ENCODE measurements around the gene PPCDC.

Gene PPCDC

GRCh38 chr15:75002398-75002797 is 21.0 kb upstream of the PPCDC start:
- Histone ChIP-seq H3K4me2 (no peak overlapping the region), H3K4me3 (no peak overlapping the region), H3K9me3 (replicated peaks in 1 of 11) (peaks cover 0 to 4% (median 0%) of the 10 kb centered on the region in 11 experiments; a peak in 1 of 22 replicates), H3K9ac (no peak overlapping the region), H4K20me1 (peaks cover 0 to 1% (median 0%) of the 10 kb centered on the region in 11 experiments; a peak in 1 of 22 replicates), H3K27ac (no peak overlapping the region), H3K36me3 (no peaks in the 10 kb centered on the region), H3K27me3 (no peaks in the 10 kb centered on the region), H3K4me1 (peaks cover 9 to 17% (median 14%) of the 10 kb centered on the region in 10 experiments)
- no peak for TF ChIP-seq Cebpa-rat (IDR thresholded peaks at IDR 0.05)

DNA sequence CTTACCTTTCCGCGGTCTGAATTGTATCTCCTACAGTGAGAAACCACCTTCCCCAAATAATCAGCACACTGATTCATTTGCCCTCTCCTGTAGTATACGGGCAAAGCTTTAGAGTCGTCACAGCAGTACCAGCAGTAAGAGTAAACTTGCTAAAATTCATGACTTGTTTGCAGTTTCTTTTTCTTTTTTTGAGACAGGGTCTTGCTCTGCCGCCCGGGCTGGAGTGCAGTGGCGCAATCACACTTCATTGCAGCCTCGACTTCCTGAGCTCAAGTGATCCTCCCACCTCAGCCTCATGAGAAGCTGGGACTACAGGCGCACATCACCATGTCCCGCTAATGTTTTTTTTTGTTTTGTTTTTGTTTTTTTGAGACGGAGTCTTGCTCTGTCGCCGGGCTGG is 16.2 kb upstream of the PPCDC start:
- no peaks in the 10 kb centered on the region for H3K27me3 ChIP-seq
- peak overlapping the region; percentile 61 to 93 (median 81) for H3K4me2 ChIP-seq
- H3K36me3 ChIP-seq: no peaks in the 10 kb centered on the region
- H3K9me3 ChIP-seq (replicated peaks in 1 of 11): 0 out of 22 replicates have a peak, but pooled peaks cover 0 to 3% (median 0%) of the 10 kb centered on the region in 11 experiments
- no peaks in the 10 kb centered on the region for H4K20me1 ChIP-seq
- peak overlapping the region; percentile 64 to 85 (median 76); a peak in 21 of 22 replicates for H3K27ac ChIP-seq
- peak overlapping the region in 4 of 10 experiments; percentile 7 to 22 (median 14); a peak in 5 of 20 replicates for H3K4me3 ChIP-seq
- TF ChIP-seq Cebpa-rat (IDR thresholded peaks at IDR 0.05): peak in 7 of 11 experiments; percentile 35 to 79 (median 49); a peak in 9 of 22 replicates
- peaks cover 41 to 57% (median 47%) of the 10 kb centered on the region in 10 experiments for H3K4me1 ChIP-seq
- H3K9ac ChIP-seq: peak overlapping the region in 10 of 11 experiments; percentile 21 to 74 (median 58); a peak in 12 of 22 replicates

GRCh38 chr15:75008221-75008625 is 15.2 kb upstream of the PPCDC start:
- H3K9me3 ChIP-seq (replicated peaks in 1 of 11): 0 out of 22 replicates have a peak, but pooled peaks cover 0 to 3% (median 0%) of the 10 kb centered on the region in 11 experiments
- H3K27me3 ChIP-seq: no peaks in the 10 kb centered on the region
- H3K36me3 ChIP-seq: no peaks in the 10 kb centered on the region
- no peaks in the 10 kb centered on the region for H4K20me1 ChIP-seq
- TF ChIP-seq Cebpa-rat (IDR thresholded peaks at IDR 0.05): no peak
- H3K4me1 ChIP-seq: peaks cover 41 to 67% (median 47%) of the 10 kb centered on the region in 10 experiments
- H3K9ac ChIP-seq: peak overlapping the region; percentile 15 to 74 (median 61); a peak in 18 of 22 replicates
- H3K27ac ChIP-seq: peak overlapping the region; percentile 64 to 85 (median 76); a peak in 21 of 22 replicates
- H3K4me3 ChIP-seq: peak overlapping the region in 5 of 10 experiments; percentile 25 to 46 (median 35); a peak in 7 of 20 replicates
- peak overlapping the region; percentile 61 to 93 (median 81) for H3K4me2 ChIP-seq

GRCh38 chr15:75008629-75009326 is 14.6 kb upstream of the PPCDC start:
- Histone ChIP-seq H3K4me1 (peaks cover 41 to 69% (median 47%) of the 10 kb centered on the region in 10 experiments), H3K27me3 (no peaks in the 10 kb centered on the region), H3K9me3 (replicated peaks in 1 of 11) (0 out of 22 replicates have a peak, but pooled peaks cover 0 to 3% (median 0%) of the 10 kb centered on the region in 11 experiments), H3K9ac (peak overlapping the region; percentile 15 to 74 (median 61); a peak in 18 of 22 replicates), H4K20me1 (no peaks in the 10 kb centered on the region), H3K27ac (peak overlapping the region; percentile 64 to 85 (median 76); a peak in 21 of 22 replicates), H3K4me2 (peak overlapping the region; percentile 61 to 93 (median 81)), H3K4me3 (peak overlapping the region in 5 of 10 experiments; percentile 25 to 46 (median 35); a peak in 8 of 20 replicates), H3K36me3 (no peaks in the 10 kb centered on the region)
- no peak for TF ChIP-seq Cebpa-rat (IDR thresholded peaks at IDR 0.05)

GRCh38 chr15:75016431-75016830 is 7.0 kb upstream of the PPCDC start:
- Histone ChIP-seq H3K4me2 (no peak overlapping the region), H4K20me1 (no peaks in the 10 kb centered on the region), H3K36me3 (no peaks in the 10 kb centered on the region), H3K9ac (no peak overlapping the region), H3K4me3 (no peak overlapping the region), H3K9me3 (replicated peaks in 1 of 11) (no peaks in the 10 kb centered on the region), H3K27ac (no peak overlapping the region), H3K27me3 (no peaks in the 10 kb centered on the region), H3K4me1 (peaks cover 35 to 47% (median 39%) of the 10 kb centered on the region in 10 experiments)
- TF ChIP-seq Cebpa-rat (IDR thresholded peaks at IDR 0.05): no peak

DNA sequence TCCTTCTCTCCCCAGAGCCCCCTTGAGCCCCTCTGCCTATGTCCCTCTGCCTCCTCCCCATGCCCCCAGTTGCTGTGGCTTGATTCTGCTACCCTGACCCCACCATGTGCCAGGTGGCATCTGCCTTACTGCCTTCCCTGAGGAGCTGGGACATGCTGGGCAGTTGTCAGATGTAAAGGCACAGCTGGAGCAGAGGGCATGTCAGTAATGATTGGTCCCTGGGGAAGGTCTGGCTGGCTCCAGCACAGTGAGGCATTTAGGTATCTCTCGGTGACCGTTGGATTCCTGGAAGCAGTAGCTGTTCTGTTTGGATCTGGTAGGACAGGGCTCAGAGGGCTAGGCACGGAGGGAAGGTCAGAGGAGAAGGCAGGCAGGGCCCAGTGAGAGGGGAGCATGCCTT is 3.5 kb upstream of the PPCDC start:
- Histone ChIP-seq H3K4me3 (no peak overlapping the region), H3K36me3 (no peaks in the 10 kb centered on the region), H3K4me2 (peak overlapping the region in 9 of 11 experiments; percentile 14 to 89 (median 59); a peak in 16 of 22 replicates), H3K9me3 (replicated peaks in 1 of 11) (no peaks in the 10 kb centered on the region), H3K4me1 (peaks cover 34 to 57% (median 50%) of the 10 kb centered on the region in 10 experiments), H3K27ac (peak overlapping the region in 3 of 11 experiments; percentile 8 to 56 (median 10); a peak in 5 of 22 replicates), H3K27me3 (no peaks in the 10 kb centered on the region), H4K20me1 (no peaks in the 10 kb centered on the region), H3K9ac (peak overlapping the region in 6 of 11 experiments; percentile 19 to 61 (median 32); a peak in 5 of 22 replicates)
- TF ChIP-seq Cebpa-rat (IDR thresholded peaks at IDR 0.05): no peak

GRCh38 chr15:75021341-75021740 is 2.0 kb upstream of the PPCDC start:
- no peak for TF ChIP-seq Cebpa-rat (IDR thresholded peaks at IDR 0.05)
- no peaks in the 10 kb centered on the region for H3K9me3 ChIP-seq (replicated peaks in 1 of 11)
- H3K4me1 ChIP-seq: peaks cover 48 to 72% (median 64%) of the 10 kb centered on the region in 10 experiments
- H3K27me3 ChIP-seq: no peaks in the 10 kb centered on the region
- 0 out of 22 replicates have a peak overlapping the region, but pooled peaks of 2 of the 11 experiments have one; percentile 5 to 29 for H3K9ac ChIP-seq
- H3K4me2 ChIP-seq: peak overlapping the region in 10 of 11 experiments; percentile 17 to 89 (median 52); a peak in 15 of 22 replicates
- no peaks in the 10 kb centered on the region for H4K20me1 ChIP-seq
- H3K36me3 ChIP-seq: peaks cover 0 to 9% (median 0%) of the 10 kb centered on the region in 11 experiments; a peak in 1 of 22 replicates
- H3K27ac ChIP-seq: peak overlapping the region in 5 of 11 experiments; percentile 6 to 56 (median 31); a peak in 6 of 22 replicates
- no peak overlapping the region for H3K4me3 ChIP-seq

DNA sequence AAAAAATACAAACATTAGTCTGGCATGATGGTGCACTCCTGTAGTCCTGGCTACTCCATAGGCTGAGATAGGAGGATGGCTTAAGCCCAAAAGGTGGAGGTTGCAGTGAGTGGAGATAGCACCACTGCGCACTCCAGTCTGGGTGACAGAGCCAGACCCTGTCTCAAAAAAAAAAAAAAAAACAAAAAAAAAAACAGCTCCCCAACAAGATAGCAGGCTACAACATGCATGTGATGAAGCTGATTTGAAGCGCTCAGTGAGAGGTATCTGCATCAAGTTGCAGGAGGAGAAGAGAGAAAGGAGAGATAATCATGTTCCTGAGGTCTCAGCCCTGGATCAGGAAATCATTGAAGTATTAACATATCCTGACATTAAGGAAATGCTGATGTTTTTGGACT is 608 bp upstream of the PPCDC start:
- H3K36me3 ChIP-seq: peaks cover 0 to 14% (median 0%) of the 10 kb centered on the region in 11 experiments; a peak in 1 of 22 replicates
- H3K4me3 ChIP-seq: no peak overlapping the region
- no peaks in the 10 kb centered on the region for H3K27me3 ChIP-seq
- no peaks in the 10 kb centered on the region for H3K9me3 ChIP-seq (replicated peaks in 1 of 11)
- H4K20me1 ChIP-seq: no peaks in the 10 kb centered on the region
- H3K9ac ChIP-seq: 0 out of 22 replicates have a peak overlapping the region, but pooled peaks of 1 of the 11 experiments have one; percentile 100
- TF ChIP-seq Cebpa-rat (IDR thresholded peaks at IDR 0.05): no peak
- peaks cover 62 to 82% (median 74%) of the 10 kb centered on the region in 10 experiments for H3K4me1 ChIP-seq
- H3K4me2 ChIP-seq: 0 out of 22 replicates have a peak overlapping the region, but pooled peaks of 1 of the 11 experiments have one; percentile 8
- H3K27ac ChIP-seq: peak overlapping the region in 3 of 11 experiments; percentile 96 to 99 (median 97); a peak in 4 of 22 replicates
